Sigmoid colon (tissue), 7 donors: ENCODE data around the gene CCDC116. TPM values are rescaled to one million over a fixed set of nuclear protein-coding genes. Genes with fewer than 3 reads are reported as not detected.

ENCODE experiments used
- DNase-seq: peaks from one replicate; pipeline ENCODE4 v3.0.0-alpha.2; 2019
- H3K27ac ChIP-seq, 4 donors: fragments of 200-600 bp; sonication (generic); one replicate each; pipeline ENCODE4 v1.5.1; 2016 to 2019; ENCODE audit warnings: mild to moderate bottlenecking in 1 of 4
- H3K27me3 ChIP-seq, 3 donors: fragments of 200-600 bp; sonication (generic); one replicate each; pipeline ENCODE4 v1.5.1; 2019; ENCODE audit warnings: mild to moderate bottlenecking in 1 of 3
- H3K36me3 ChIP-seq, 4 donors: fragments of 200-600 bp; sonication (generic); one replicate each; pipeline ENCODE4 v1.5.1; 2016 to 2019
- H3K4me1 ChIP-seq, 4 donors: fragments of 200-600 bp; sonication (generic); one replicate each; pipeline ENCODE4 v1.5.1; 2017 to 2019
- H3K4me3 ChIP-seq, 4 donors: fragments of 200-600 bp; sonication (generic); one replicate each; pipeline ENCODE4 v1.5.1; 2017 to 2019; ENCODE audit warnings: mild to moderate bottlenecking in 2 of 4, moderate library complexity in 1 of 4
- H3K9me3 ChIP-seq, 4 donors: fragments of 200-600 bp in 3 of 4; sonication (generic) in 3 of 4; one replicate each; pipeline versions ENCODE4 v1.5.1 to v1.6.1; 2013 to 2019
- EP300 ChIP-seq, 4 donors: sonication (generic); formaldehyde crosslinking; IDR thresholded peaks; one replicate each; pipeline ENCODE4 v1.6.1; 2017; ENCODE audit warnings: antibody characterized with exemption in 4 of 4
- POLR2A ChIP-seq, 2 donors: fragments of 450-650 bp; IDR thresholded peaks; one replicate each; pipeline ENCODE4 v1.6.1; 2016; ENCODE audit warnings: antibody characterized with exemption in 2 of 2, mild to moderate bottlenecking in 2 of 2, moderate library complexity in 2 of 2
- POLR2AphosphoS5 ChIP-seq, 4 donors: sonication (generic); formaldehyde crosslinking; IDR thresholded peaks; one replicate each; pipeline ENCODE4 v1.6.1; 2017; ENCODE audit warnings: antibody characterized with exemption in 4 of 4
- WGBS, 2 donors: extraction: QIAGEN DNeasy Blood & Tissue Kit; methylation state at CpG; one replicate each; pipeline ENCODE4 v1.1.7; 2013; 5-methylcytosine and 5-hydroxymethylcytosine counted together
- intact Hi-C: fragments of 100-400 bp; cut with DNase I; formaldehyde crosslinking; loops from one replicate; pipeline ENCODE4 v1.15.1; 2023
- polyA plus RNA-seq, 3 donors: library from polyadenylated mRNA; stranded (reverse); fragments of 200-250 nt; gene quantifications; one replicate each; pipeline ENCODE4 v1.2.3, GENCODE V29; 2013
- total RNA-seq, 4 donors: library from RNA; depleted of rRNA; stranded (reverse); fragments of >200 nt; gene quantifications; one replicate each; pipeline ENCODE4 v1.1.0, GENCODE V29; 2016
- TF ChIP-seq, protein P1 (sequence below), 4 experiments: fragments of 450-650 bp in 3 of 4; fragments of 200-600 bp in 1 of 4; IDR thresholded peaks; one replicate each; pipeline ENCODE4 v1.5.1; 2016 to 2019; ENCODE audit warnings: antibody characterized with exemption in 4 of 4, mild to moderate bottlenecking in 3 of 4, moderate library complexity in 2 of 4
- donor health status: healthy with polysubstance abuse.
- donor health status: Bipolar disorder and iron deficiency.
- donor health status: healthy.

The CCDC116 gene
- total and polyA plus RNA-seq, 7 donors: 0.33 to 2.5 (median 0.41) TPM; not detected in 2

DNA sequence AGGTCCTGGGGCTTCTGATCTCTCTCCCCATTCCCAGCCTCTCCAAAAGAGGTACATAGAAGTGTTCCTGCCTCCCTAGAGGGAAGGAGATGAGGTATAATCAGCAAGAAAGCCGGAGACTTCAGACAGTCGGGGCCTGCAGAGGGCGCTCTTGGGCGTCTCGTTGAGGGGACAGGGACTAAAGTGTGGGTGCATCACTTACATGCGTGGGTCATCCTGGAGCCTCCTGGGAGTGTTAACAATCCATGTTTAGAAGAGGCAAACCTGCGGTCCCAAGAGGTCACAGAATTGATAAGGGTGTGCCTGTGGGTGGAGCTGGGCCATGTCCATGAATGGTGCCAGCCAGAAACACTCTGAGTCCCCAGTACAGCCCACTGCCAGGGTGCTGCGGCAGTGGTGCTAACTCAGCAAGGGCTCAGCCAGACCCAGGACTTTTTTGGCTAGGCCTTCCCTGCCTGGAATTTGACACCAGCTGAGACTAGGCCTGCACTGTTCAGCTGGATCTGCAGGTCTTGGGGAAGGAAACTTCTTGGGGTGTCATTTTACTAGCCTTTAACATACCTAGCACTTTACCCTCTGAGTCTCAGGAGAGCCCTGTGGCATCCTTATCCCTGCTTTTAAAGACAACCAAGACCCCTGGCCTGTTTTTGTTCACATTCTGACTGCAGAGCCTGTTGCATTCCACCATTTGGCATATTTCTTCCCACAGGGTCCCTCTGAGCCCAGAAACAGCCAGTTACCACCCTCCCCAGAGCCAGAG is 8.3 kb upstream of the CCDC116 start:
- TF ChIP-seq, protein P1, sequence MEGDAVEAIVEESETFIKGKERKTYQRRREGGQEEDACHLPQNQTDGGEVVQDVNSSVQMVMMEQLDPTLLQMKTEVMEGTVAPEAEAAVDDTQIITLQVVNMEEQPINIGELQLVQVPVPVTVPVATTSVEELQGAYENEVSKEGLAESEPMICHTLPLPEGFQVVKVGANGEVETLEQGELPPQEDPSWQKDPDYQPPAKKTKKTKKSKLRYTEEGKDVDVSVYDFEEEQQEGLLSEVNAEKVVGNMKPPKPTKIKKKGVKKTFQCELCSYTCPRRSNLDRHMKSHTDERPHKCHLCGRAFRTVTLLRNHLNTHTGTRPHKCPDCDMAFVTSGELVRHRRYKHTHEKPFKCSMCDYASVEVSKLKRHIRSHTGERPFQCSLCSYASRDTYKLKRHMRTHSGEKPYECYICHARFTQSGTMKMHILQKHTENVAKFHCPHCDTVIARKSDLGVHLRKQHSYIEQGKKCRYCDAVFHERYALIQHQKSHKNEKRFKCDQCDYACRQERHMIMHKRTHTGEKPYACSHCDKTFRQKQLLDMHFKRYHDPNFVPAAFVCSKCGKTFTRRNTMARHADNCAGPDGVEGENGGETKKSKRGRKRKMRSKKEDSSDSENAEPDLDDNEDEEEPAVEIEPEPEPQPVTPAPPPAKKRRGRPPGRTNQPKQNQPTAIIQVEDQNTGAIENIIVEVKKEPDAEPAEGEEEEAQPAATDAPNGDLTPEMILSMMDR (IDR thresholded peaks at IDR 0.05): no peak
- TF ChIP-seq POLR2AphosphoS5 (IDR thresholded peaks at IDR 0.05) (no peak), EP300 (IDR thresholded peaks at IDR 0.05) (no peak)
- intact Hi-C loops: no loop called here
- Histone ChIP-seq H3K4me3 (no peak overlapping the region), H3K27ac (peak overlapping the region in 1 of 4 donors; percentile 18), H3K27me3 (no peaks in the 10 kb centered on the region), H3K4me1 (peaks cover 0 to 28% (median 21%) of the 10 kb centered on the region in 4 donors), H3K36me3 (peaks cover 0 to 22% (median 0%) of the 10 kb centered on the region in 4 donors), H3K9me3 (no peaks in the 10 kb centered on the region)
- no peak for DNase-seq
- WGBS, 2 donors: 64 to 78% methylated on average over 8 of the region's 8 CpGs

DNA sequence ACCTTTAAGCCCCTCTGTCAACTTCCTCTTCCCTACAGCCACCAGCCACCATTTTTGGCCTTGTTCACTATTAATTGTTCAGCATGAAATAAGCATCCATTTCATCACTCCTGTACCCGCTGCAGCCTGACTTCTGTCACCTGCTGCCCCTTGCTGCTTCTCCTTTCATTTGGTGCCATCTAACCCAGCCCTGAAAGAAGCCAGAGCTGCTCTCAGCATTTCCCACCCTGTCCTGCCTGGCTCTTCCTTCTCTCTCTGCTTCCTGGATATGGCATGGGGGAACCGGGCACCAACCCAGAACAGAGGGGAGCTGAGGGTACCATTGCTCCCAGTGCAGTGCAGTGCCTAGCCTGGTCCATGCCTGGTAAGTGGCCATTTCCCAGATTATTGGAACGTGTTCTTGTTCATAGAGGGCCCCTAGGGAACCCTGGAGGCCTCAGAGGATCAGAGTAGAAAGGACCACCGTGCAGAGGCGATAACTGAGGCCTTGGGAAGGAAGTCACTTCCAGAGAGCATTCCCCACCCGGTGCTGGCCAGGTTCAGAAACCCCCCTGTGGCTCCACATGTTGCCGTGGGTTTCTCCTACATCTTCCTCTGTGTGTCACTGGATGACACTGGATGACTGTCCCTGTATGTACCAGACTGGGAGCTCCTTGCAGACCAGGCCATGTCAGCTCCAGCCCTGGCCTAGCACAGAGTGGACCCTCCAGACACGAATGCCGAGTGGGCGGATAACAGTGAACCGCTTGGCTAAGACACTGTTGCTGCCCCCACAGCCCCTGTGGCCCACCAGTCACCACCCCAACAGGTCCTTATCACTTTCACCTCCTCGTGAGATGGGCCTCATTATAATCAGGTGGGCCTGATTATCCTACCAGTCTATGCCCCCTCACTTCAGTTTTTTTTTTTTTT is 7.4 kb upstream of the CCDC116 start:
- H3K4me1 ChIP-seq: peaks cover 0 to 35% (median 25%) of the 10 kb centered on the region in 4 donors
- no peak overlapping the region for H3K4me3 ChIP-seq
- H3K9me3 ChIP-seq: no peaks in the 10 kb centered on the region
- H3K27ac ChIP-seq: no peak overlapping the region
- intact Hi-C loops: loop anchor here (5.0 kb wide), 1 partner anchor 43 kb away; no protein-coding TSS in a partner anchor
- no peak for DNase-seq
- no peaks in the 10 kb centered on the region for H3K27me3 ChIP-seq
- TF ChIP-seq POLR2A (IDR thresholded peaks at IDR 0.05): no peak
- no peak for TF ChIP-seq POLR2AphosphoS5 (IDR thresholded peaks at IDR 0.05)
- no peak for TF ChIP-seq EP300 (IDR thresholded peaks at IDR 0.05)
- TF ChIP-seq, protein P1 (IDR thresholded peaks at IDR 0.05): no peak
- WGBS, 2 donors: 86% methylated on average over 12 of the region's 12 CpGs
- peaks cover 0 to 22% (median 0%) of the 10 kb centered on the region in 4 donors for H3K36me3 ChIP-seq

DNA sequence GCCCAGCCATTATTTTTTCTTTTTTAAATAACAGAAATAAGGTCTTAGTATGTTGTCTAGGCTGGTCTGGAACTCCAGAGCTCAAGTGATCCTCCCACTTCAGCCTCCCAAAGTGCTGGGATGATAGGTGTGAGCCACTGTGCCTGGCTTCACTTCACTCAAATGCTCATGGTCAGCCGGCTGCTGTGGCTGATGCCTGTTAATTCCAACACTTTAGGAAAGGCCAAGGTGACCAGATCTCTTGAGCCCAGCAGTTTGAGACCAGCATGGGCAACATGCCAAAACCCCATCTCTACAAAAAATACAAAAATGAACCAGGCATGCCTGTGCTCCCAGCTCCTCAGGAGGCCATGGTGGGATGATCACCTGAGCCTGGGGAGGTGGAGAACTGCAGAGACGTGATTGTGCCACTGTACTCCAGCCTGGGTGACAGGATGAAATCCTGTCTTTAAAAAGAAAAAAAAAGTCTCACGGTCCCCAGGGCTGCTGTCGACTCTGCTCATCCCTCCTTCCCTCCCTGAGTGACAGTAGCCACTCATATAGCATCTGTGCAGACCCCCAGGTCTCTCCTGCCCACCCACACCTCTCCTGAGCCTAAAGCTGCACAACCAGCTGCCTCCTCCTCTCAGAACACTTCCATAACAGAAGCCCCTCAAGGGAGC is 6.4 kb upstream of the CCDC116 start:
- peaks cover 0 to 22% (median 0%) of the 10 kb centered on the region in 4 donors for H3K36me3 ChIP-seq
- no peak overlapping the region for H3K4me3 ChIP-seq
- intact Hi-C loops: loop anchor here (5.0 kb wide), 1 partner anchor 44 kb away; no protein-coding TSS in a partner anchor
- peaks cover 0 to 37% (median 26%) of the 10 kb centered on the region in 4 donors for H3K4me1 ChIP-seq
- no peak overlapping the region for H3K27ac ChIP-seq
- DNase-seq: no peak
- no peaks in the 10 kb centered on the region for H3K9me3 ChIP-seq
- no peaks in the 10 kb centered on the region for H3K27me3 ChIP-seq
- TF ChIP-seq EP300 (IDR thresholded peaks at IDR 0.05): no peak
- TF ChIP-seq POLR2AphosphoS5 (IDR thresholded peaks at IDR 0.05): no peak
- TF ChIP-seq POLR2A (IDR thresholded peaks at IDR 0.05): no peak
- TF ChIP-seq, protein P1 (IDR thresholded peaks at IDR 0.05): no peak
- 68 to 76% methylated on average over 4 of the region's 4 CpGs for WGBS, 2 donors

DNA sequence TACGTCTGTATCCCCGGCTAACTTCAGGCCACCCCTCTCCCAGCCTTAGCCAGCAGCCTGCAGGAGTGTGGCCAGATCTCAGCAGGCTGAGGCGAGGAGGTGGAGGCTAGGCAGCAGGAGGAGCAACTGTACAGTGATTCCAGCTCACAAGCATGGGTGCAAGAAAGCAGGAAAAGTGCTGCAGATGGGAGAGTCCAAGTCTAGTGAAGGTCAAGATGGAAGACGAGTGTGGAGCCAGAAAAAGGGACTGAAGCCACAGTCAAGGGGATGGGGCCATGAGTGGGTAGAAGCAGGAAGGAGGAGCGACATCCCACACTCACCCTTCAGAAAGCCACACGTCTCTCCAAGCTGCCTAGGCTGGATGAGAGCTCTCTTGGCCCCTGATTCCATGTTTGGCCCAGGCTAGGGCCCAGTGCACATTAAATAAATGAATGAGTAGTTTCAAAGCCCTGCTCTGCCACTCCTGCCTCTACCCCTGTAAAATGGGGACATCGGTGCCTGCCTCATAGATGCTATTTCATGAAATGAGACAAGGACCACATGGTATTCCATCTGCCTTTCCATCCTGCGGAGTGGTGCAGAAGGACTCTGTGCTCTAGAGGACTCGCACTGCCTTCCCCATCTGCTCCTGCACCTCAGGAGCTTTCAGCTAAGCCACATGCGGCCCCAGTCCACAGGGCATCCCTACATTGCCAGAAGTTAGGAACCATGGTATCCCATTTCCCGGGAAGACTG is 5.7 kb upstream of the CCDC116 start:
- Histone ChIP-seq H3K9me3 (no peaks in the 10 kb centered on the region), H3K4me1 (peaks cover 0 to 37% (median 26%) of the 10 kb centered on the region in 4 donors), H3K27ac (no peak overlapping the region), H3K27me3 (no peaks in the 10 kb centered on the region), H3K36me3 (peaks cover 0 to 20% (median 0%) of the 10 kb centered on the region in 4 donors), H3K4me3 (no peak overlapping the region)
- intact Hi-C loops: loop anchor here (5.0 kb wide), 1 partner anchor 45 kb away; no protein-coding TSS in a partner anchor
- WGBS, 2 donors: 83 to 88% methylated on average over 11 of the region's 11 CpGs
- TF ChIP-seq EP300 (IDR thresholded peaks at IDR 0.05) (no peak), POLR2A (IDR thresholded peaks at IDR 0.05) (no peak), POLR2AphosphoS5 (IDR thresholded peaks at IDR 0.05) (no peak)
- DNase-seq: no peak
